ENCODE results near the gene ZSWIM4.
"Not testable (repeated sequence)": the region's sequence is repeated elsewhere in the genome, so short reads cannot be mapped to it uniquely, and the experiment has no call there.

The ZSWIM4 gene

GRCh38 chr19:13843104-13843921 is 48.1 kb downstream of the ZSWIM4 start:
- H3K27ac ChIP-seq: peak overlapping the region; percentile 89 to 100 (median 99)

GRCh38 chr19:13844130-13844631 is 48.9 kb downstream of the ZSWIM4 start:
- peak overlapping the region; percentile 89 to 100 (median 99) for H3K27ac ChIP-seq

More at GRCh38 chr19:13843104-13843921, 48.1 kb downstream of the ZSWIM4 start:
- peak overlapping the region; percentile 71 to 100 (median 94) for H3K4me3 ChIP-seq

DNA sequence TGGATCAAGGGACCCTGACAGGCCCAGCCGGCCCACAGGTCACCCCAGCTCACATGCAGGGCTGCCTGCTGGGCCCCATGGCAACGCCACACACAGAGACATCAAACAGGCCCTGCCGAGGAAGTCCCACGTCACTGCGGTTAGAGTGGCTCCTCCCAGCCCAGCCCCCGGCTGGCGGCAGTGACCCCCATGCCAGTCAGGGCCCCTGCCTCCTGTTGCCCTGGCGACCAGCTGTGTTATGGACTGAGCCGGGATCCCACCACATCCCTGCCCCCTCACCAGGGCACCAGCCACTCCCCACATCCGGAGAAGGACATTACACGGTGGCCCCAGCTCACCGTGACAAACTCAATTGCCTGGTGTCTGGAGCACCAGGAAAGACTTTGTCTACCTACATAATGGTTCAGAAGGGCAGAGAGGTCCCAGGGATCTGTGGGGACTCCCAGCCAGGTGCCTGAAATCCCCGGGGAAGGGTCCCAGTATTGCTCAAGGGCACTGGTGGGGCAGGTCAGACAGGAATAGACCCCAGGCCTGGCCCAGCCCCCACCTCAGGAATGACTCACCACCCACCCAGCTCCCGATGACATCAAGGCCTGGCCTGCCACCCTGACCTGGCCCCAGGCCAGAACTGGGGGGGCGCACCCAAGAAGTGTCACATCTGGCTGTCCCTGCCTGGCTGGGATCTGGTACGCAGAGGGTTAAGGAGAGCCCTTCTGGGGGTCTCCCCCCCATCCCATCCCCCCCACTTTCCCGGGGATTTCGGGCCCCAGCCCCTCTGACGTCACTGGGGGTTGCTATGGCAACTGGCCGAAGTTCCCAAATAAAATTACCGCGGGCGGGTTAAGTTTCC is 51.5 kb downstream of the ZSWIM4 start:
- H3K4me3 ChIP-seq: peak overlapping the region; percentile 31 to 56 (median 45)
- H3K27ac ChIP-seq: peak overlapping the region; percentile 97 to 100 (median 100)

More at GRCh38 chr19:13844130-13844631, 48.9 kb downstream of the ZSWIM4 start:
- H3K4me3 ChIP-seq: peak overlapping the region in 2 of 7 experiments; percentile 78 to 94

DNA sequence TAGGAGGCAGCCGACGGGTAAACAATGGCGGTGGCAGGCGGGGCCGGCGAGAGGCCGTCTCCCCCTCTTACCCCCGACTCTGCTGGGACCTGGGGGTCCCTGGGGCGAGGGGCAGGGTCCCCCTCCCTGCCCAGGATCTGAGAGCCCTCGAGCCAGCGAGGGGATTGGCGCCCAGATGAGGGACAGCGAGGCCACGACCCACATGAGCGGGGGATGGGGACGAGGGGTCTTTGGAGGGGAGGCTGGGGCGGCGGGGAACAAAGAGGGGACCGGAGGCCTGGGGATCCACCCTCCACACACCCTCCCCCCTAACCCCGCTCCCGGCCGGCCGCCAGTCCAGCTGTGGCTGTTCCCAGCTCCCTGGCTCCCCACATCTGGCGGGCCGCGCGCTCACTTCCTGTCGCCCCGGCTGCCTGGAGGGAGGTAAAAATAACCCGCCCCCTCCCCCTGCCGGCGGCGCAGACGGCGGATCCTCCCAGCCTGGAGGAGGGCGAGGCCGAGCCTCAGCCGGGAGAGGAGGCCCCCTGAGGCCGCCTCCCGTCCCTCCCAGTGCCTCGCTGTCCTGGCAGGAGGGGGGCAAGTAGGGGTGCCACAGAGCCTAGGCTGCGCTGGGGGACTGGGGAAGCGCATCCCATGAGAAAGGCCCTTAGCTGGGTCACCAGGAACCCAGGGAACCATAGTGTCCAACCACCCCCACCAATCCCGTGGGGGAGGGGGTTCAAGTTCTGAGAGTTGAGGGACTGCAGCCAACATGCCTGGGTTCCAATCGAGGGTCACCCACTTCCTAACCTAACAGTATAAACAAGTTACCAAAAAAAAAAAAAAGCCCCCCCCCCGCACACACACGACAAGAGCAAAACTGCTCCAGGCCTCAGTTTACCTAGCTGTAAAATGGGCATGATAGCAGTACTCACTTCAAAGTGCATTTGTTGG is 52.4 kb downstream of the ZSWIM4 start:
- Histone ChIP-seq H3K27ac (peak overlapping the region; percentile 97 to 100 (median 100)), H3K4me3 (peak overlapping the region; percentile 31 to 56 (median 45))

DNA sequence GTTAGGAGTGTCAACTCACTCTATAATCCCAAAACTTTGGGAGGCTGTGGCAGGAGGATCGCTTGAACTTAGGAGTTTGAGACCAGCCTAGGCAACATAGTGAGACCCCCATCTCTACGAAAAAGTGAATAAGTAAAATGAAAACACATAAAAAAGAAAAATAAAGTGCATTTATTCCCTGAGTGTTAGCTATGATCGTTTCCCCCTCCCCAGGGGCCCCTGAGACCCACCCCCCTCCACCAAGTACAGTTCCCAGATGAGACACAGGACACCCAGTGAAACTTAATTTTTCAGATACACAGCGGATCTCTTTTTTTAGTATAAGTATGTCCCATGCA is 53.1 kb downstream of the ZSWIM4 start:
- peak overlapping the region in 20 of 21 experiments; percentile 97 to 100 (median 100) for H3K27ac ChIP-seq
- H3K4me3 ChIP-seq: peak overlapping the region in 1 of 7 experiments; percentile 45

DNA sequence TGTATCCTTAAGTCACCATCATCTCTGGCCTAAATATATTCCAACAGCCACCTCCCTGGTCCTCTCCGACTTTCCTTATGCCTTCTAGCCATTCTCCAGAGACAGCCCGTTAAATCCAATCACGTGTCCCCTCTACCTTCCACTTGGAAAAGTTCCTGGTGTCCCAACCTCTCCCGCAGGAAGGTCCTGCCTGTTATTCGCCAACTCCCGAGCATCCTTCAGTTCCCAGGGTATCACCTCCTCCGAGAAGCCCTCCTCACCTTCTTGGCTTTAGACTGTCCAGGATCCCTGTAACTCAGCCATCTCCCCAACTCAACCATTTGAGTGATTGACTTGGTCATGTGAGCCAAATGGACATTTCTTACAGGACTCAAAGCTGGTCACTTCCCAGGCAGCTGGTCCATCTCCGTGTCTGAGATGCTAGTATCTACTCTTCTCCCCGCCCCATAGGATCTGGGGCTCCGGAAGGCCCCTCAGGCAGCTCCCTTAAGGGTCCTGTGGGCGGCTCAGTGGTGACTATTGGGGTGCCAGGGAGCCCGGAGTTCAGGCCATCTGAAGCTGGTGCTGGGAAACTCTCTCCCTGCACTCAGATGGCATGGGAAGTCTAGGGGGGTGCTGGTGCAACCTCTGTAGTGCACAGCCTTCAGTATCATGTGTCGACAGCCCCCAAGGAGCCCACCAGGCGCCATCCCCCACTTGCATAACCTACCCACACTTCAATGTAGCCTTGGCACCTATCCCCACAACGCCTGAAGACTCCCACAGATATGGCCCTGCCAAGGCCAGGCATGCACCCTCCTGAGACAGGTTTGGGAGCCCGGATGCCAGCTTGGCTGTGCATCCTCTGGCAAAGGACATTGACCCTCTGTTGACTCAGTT is 53.8 kb downstream of the ZSWIM4 start:
- Histone ChIP-seq H3K4me3 (no peak overlapping the region), H3K27ac (peak overlapping the region in 18 of 21 experiments; percentile 6 to 100 (median 100))

GRCh38 chr19:13849991-13850909 is 55.0 kb downstream of the ZSWIM4 start:
- H3K4me3 ChIP-seq: peak overlapping the region in 6 of 7 experiments; percentile 15 to 36 (median 22)
- H3K27ac ChIP-seq: peak overlapping the region; percentile 83 to 100 (median 99)

GRCh38 chr19:13850910-13851733 is 55.9 kb downstream of the ZSWIM4 start:
- Histone ChIP-seq H3K4me3 (peak overlapping the region in 6 of 7 experiments; percentile 15 to 36 (median 22)), H3K27ac (peak overlapping the region; percentile 83 to 100 (median 99))

- H3K4me3 ChIP-seq: not testable (repeated sequence)
Observed at GRCh38 chr19:13851734-13852114, 56.5 kb downstream of the ZSWIM4 start.

DNA sequence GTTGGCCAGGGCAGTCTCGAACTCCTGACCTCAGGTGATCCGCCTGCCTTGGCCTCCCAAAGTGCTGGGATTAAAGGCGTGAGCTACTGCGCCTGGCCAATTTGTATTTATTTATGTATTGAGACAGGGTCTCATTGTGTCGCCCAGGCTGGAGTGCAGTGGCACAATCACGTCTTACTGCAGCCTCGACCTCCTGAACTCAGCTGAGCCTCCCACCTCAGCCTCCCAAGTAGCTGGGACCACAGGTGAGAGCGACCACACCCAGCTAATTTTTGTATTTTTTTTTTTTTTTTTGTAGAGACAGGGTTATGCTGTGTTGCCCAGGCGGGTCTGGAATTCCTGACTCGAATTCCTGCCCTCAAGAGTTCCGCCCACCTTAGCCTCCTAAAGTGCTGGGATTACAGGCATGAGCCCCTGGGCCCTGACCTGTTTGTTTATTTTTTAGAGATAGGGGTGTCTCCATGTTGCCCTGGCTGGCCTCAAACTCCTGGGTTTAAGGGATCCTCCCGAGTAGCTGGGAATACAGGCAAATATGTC is 57.0 kb downstream of the ZSWIM4 start:
- H3K27ac ChIP-seq: peak overlapping the region; percentile 39 to 100 (median 99)
- H3K4me3 ChIP-seq: not testable (repeated sequence)

More at GRCh38 chr19:13851734-13852114, 56.5 kb downstream of the ZSWIM4 start:
- peak overlapping the region; percentile 83 to 100 (median 99) for H3K27ac ChIP-seq

DNA sequence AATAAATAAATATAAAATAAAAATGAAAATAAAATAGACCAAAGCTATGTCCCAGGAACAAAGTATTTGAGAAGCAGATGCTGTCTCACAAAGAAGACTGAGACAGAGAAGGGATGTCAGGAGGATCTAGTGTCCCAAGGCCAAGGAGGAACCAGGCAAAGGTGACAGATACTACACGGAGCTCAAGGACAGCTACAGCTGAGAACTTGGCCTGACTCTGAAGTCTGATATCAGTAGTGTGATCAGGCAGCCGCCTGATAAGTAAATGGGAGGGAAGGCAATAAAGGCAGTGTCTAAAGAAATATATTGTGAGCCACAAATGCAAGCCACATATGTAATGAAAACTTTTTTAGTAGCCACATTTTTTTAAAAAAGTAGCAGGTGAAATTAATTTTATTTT is 61.3 kb downstream of the ZSWIM4 start:
- peak overlapping the region in 3 of 21 experiments; percentile 20 to 60 (median 44) for H3K27ac ChIP-seq
- no peak overlapping the region for H3K4me3 ChIP-seq

DNA sequence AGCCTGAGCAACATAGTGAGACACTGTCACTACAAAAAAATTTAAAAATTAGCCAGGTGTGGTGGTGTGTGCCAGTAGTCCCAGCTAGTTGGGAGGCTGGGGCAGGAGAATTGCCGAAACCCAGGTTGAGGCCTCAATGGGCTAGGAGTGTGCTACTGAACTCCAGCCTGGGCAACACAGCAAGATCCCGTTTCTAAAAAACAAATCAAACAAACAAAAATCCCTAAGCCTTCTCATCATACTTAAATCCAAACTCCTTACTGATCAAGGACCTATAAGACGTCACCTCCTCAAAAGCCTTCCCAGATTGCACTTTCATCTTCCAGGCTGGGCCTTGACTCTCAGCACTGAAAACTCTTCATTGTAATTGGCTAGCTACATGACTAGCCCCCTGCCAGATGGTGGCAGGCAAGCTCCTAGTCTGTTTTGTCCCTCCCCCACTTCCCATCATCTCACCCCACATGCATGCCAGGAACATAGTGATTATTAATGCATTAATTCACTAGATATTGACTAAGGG is 64.2 kb downstream of the ZSWIM4 start:
- peak overlapping the region in 7 of 21 experiments; percentile 1 to 56 (median 34) for H3K27ac ChIP-seq
- no peak overlapping the region for H3K4me3 ChIP-seq

DNA sequence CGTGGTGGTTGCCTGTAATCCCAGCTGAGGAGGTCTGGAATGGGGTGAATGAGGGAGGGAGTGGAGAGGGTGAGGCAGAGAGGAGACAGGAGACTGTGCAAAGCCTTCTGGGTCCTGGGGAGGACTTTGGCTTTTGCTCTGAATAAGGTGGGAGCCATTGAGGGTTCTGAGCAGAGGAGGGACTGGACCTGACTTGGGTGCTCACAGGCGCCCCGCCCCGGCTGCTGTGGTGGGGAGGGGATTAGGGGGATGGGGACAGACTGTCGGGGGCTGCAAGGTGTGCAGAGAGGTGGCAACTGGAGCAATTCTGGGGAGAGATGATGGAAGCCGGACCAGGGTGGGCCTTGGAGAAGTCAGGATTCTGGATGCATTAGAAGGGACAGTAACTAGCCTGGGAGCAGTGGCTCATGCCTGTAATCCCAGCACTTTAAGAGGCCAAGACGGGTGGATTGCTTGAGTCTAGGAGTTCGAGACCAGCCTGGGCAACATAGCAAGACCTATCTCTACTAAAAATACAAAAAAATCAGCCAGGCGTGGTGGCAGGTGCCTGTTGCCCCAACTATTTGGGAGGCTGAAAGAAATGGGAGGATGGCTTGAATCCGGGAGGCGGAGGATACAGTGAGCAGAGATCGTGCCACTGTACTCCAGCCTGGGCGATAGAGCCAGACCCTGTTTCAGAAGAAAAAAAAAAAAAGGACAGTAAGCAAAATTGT is 65.6 kb downstream of the ZSWIM4 start:
- H3K4me3 ChIP-seq: peak overlapping the region in 2 of 7 experiments; percentile 33 to 53

GRCh38 chr19:13861392-13861713 is 66.1 kb downstream of the ZSWIM4 start:
- Histone ChIP-seq H3K4me3 (peak overlapping the region; percentile 33 to 53 (median 37)), H3K27ac (peak overlapping the region; percentile 33 to 97 (median 91))

More for the DNA sequence above, 65.6 kb downstream of the ZSWIM4 start:
- peak overlapping the region in 20 of 21 experiments; percentile 77 to 97 (median 92) for H3K27ac ChIP-seq

Data from skin epidermis (tissue), 12 donors.